Panc1 (cell line): ENCODE data around the gene PIAS1.

Experiments
- REST ChIP-seq, 2 experiments: IDR thresholded peaks; 2 replicates each; pipeline ENCODE4 v1.6.1; 2011 to 2012; ENCODE audit warnings: low read depth in 2 of 2, control low read depth in 1 of 2, low read length in 1 of 2, mild to moderate bottlenecking in 1 of 2, moderate library complexity in 1 of 2; ENCODE audit not compliant: insufficient read depth in 1 of 2
- TF ChIP-seq, protein P1 (sequence below): fragments of 450-650 bp; IDR thresholded peaks from 2 replicates; pipeline ENCODE4 v1.5.1; 2017; ENCODE audit warnings: mild to moderate bottlenecking

- TF ChIP-seq, protein P1, sequence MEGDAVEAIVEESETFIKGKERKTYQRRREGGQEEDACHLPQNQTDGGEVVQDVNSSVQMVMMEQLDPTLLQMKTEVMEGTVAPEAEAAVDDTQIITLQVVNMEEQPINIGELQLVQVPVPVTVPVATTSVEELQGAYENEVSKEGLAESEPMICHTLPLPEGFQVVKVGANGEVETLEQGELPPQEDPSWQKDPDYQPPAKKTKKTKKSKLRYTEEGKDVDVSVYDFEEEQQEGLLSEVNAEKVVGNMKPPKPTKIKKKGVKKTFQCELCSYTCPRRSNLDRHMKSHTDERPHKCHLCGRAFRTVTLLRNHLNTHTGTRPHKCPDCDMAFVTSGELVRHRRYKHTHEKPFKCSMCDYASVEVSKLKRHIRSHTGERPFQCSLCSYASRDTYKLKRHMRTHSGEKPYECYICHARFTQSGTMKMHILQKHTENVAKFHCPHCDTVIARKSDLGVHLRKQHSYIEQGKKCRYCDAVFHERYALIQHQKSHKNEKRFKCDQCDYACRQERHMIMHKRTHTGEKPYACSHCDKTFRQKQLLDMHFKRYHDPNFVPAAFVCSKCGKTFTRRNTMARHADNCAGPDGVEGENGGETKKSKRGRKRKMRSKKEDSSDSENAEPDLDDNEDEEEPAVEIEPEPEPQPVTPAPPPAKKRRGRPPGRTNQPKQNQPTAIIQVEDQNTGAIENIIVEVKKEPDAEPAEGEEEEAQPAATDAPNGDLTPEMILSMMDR = no peak
- TF ChIP-seq REST (IDR thresholded peaks at IDR 0.05; ENCODE audit: insufficient read depth in 1 of 2, low read depth in 2 of 2, low read length in 1 of 2) = no peak
These were observed 2.2 kb upstream of the PIAS1 start for GRCh38 chr15:68051907-68052306.
